OCI-LY3 (cell line): ENCODE data around the gene AQP12A.

ENCODE experiments used
- EZH2phosphoT487 ChIP-seq: fragments of 200-600 bp; shearing (Covaris generic); IDR thresholded peaks from 2 replicates; pipeline ENCODE4 v1.6.1; 2018; ENCODE audit warnings: antibody characterized with exemption, mixed run types, low read depth
- TF ChIP-seq, protein P1 (sequence below): fragments of 200-600, 300-600 bp; sonication (generic); IDR thresholded peaks from 2 replicates; pipeline ENCODE4 v1.5.1; 2014; ENCODE audit warnings: antibody characterized with exemption, low read length, low read depth

DNA sequence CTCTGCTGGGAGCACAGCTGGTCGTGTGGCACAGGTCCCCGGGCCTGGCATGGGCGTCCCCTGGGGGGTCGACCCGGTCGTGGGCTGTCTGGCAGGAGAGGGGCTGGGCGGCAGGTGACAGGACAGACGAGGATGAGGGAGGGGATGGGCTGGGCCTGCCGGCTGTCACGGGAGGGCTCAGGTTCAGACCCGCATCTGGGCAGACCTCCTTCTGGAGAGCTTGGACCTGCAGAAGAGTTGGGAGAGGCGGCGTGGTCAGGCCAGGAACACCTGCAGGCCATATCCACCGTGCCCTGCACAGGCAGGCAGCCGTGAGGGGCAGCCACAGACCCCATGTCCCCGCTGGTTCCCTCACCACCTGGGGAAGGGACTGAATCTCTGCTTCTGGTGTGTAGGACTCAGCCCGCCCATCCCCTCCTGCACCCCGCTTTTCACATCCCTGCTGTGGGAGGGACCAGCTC lies 25.5 kb downstream of the AQP12A start:
- TF ChIP-seq, protein P1, sequence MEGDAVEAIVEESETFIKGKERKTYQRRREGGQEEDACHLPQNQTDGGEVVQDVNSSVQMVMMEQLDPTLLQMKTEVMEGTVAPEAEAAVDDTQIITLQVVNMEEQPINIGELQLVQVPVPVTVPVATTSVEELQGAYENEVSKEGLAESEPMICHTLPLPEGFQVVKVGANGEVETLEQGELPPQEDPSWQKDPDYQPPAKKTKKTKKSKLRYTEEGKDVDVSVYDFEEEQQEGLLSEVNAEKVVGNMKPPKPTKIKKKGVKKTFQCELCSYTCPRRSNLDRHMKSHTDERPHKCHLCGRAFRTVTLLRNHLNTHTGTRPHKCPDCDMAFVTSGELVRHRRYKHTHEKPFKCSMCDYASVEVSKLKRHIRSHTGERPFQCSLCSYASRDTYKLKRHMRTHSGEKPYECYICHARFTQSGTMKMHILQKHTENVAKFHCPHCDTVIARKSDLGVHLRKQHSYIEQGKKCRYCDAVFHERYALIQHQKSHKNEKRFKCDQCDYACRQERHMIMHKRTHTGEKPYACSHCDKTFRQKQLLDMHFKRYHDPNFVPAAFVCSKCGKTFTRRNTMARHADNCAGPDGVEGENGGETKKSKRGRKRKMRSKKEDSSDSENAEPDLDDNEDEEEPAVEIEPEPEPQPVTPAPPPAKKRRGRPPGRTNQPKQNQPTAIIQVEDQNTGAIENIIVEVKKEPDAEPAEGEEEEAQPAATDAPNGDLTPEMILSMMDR: no peak
- no peak for TF ChIP-seq EZH2phosphoT487
